ENCODE data around the gene BCL11B.
A peak's percentile ranks its signal among the peaks of the same experiment; 100 is the strongest.
"Not testable (repeated sequence)": the region's sequence is repeated elsewhere in the genome, so short reads cannot be mapped to it uniquely, and the experiment has no call there.

The BCL11B gene

DNA sequence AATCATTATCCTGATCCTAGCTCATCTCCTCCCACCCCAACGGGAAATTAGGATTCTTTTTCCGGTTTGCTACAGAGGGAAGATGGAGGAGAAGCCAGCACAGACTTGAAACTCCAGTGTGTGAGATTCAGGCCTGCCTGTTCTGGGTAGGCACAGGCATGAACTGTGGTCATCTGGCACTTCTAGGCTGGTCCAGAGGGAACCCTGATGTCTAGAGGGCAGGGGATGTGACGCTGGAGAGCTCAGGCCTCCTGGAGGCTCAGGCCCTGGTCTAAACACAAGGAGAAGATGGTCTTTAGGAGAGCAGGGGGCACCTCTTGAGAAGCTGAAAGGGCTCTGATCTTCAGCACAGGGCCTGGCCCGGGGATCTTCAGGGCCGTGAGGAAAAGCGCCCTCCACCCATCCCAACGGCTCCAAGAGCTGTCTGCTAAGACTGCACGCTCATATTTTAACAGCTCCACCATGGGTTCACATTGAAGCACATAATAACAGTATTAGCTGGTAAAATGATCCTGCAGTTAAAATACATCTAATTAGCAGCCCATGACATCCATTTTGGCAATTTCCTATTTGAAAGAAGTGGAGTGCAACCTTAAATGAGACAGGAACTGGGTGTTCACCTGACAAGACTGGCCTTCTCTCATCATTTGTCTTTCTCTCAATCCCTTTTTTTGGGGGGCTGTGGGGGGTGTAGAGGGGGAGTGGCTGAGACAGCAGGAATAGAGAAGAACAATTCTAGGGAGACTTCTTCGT is 35.4 kb downstream of the BCL11B start:
- no peak for DNase-seq

DNA sequence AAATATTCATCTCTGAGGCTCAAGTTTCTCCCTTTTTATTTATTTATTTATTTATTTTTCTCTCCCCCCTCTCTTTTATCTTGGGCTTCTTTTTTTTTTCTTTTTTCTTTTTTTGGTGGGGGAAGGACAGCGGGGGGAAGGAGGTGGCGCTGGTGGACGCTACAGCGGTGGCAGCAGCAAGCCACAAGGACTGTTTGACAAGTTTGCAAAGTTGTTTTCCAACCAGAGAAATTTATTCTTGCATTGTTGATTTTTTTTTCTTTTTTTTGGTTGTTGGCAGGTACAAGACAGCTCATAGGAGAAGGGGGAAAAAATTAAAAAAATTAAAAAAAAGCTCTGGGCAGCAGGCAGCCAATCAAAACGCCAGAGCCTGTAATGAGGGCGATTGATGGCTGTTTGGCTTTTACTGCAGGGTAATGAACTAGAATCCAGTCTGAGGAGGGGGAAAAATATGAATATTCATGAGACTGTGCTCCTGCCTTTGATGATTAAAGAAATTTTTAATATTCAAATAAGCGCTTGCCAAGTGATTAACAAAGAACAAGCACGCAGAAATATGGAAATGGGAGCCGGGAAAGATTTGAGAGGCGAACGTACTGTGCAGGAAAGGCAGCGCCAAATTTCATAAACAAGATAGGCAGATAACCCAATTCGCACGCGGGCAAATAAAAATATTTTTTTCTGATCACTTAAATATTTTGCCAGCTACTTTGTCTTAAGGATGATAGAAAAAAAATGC is 36.2 kb downstream of the BCL11B start:
- no peak for DNase-seq

DNA sequence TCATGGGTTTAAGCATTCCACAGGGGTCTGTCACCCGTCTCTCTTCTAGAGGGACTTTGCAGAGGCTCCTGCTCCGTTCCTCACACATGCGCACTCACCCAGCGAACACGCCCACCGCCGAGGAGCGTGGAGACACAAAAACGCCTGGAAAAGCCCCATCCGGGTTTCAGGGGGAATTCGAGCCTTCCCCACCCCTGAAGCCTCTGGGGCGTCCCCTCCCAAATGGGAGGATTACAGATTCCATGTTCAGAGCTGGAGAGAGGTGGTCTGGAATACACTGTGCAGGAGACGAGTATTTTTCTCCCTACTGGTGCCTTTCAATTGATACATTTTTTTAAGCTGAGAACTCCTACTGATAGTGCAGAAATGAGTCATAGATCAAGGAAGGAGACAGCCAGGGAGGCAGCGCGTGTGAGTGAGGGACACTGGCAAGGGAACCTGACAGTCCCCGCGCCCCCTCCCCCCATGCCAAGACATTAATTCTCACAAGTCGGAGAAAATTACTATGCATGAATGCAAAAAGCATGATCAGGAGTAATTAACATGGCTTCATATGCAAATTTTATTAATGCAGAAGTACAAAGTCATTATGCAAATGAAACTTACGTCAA is 36.9 kb downstream of the BCL11B start:
- DNase-seq: peak; percentile 55

DNA sequence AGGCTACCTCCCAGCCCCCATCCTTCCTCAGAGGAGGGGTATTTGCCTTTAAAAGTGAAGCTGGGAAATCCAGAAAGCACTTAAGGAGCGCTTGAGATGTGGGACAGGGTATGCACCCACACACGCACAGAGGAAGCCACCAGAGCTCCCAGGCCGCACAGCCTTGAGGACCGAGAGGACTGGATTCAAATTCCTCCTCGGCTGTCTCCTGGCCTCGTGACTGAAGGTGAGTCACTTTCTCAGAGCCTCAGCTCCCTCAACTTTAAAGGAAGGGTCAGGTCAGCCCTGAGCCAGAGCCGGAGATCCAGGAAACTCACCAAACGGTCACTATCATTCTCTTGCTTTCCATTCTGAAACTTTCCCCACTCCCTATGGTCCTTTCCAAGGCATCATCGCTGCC is 37.6 kb downstream of the BCL11B start:
- DNase-seq: no peak

DNA sequence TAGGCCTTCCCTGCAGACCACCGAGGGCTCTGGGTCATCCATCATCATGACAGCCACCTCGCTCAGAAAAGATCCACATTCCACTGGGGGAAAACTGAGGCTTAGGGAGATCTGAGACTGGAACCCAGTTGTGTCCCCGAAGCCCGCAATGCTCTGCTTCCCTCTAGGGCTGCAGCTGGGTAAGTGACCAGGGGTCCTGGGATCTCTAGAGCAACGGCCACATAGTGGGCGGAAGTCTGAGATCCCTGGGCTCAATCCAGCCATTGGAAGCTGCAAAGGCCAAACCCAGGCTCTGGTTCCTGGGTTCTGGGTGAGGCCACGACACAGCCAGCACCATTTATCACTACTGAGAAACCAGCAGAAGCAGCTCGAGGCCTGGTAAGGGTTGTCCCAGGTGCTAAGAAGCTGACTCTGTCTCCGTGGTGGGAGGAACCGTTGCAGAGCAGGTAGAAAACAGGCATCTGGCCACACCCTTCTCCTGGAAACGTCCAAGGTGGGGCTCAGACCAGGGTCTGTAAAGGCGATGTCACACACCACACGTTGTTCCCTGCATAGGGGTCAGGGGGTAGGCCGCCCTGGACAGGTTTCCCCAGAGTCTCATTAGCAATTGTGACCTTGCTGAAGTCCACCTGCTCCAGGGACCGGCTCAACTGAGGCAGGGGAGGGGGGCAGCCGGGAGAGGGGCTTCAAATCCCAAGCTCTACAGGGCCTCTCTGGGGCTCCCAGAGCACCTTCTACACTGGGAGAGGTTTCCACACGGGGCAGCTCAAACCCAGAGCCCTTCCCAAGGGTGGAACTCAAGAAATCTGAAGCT is 38.6 kb downstream of the BCL11B start:
- DNase-seq: no peak

DNA sequence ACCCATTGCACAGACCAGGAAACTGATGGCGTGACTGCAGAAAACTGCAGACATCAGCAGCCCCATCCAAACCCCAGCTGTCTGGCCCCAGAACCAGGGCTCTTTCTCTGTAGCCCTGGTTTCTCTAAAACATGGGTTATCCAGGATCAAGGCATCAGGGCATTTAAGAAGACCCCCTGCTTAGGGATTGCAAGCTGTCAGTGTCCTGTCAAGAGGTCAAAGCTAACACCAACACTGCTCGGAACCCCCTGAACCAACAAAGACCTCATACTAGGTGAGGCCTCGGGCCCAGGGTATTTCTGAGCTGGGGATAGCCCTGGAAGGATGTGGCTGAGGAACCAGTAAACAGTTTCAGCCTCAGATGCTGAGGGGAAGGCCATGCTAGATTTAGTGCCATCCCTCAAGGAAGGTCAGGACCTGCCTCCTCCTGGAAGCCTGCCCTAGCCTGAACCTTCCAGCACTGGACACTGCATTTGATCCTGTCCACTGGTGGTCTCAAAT is 39.2 kb downstream of the BCL11B start:
- DNase-seq: no peak

DNA sequence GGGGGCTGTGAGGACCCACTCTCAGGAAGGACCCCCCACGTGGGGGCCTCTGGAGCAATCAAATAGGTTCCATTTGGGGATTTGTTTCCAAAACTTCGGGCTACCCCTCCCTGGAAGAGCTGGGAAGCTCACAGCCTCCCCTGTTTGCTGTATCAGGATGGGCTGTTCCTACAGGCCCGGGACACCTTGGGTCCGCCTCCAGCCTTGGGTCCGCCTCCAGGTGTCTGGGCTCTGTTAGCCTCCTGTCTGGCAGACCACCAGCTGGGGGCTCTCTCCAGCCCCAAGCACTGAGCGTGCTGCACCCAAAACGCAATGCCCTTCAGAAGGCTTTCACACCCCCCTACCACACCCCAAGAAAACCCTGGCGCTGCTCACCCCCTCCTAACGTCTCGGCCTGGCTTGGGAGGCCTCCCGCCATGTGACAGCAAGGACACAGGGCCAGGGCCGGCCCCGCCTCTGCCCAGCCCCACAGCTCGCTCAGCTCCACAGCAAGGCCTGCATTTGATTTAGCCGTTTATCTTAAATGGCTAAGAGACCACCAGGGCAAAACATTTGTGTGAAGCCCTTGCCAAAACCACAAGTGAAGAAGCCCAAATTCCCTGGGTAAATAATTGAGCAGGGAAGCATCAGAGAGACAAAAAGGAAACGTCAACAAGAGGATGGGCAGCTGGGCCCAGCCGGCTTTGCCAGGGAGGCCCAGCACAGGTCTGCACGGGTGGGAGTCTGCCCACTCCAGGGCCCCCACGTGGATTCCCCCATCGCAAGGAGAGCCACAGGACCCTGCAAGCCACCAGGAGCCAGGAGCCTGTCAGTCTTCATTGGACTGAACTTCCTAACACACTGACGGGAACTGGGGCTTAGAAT is 39.9 kb downstream of the BCL11B start:
- no peak for DNase-seq

DNA sequence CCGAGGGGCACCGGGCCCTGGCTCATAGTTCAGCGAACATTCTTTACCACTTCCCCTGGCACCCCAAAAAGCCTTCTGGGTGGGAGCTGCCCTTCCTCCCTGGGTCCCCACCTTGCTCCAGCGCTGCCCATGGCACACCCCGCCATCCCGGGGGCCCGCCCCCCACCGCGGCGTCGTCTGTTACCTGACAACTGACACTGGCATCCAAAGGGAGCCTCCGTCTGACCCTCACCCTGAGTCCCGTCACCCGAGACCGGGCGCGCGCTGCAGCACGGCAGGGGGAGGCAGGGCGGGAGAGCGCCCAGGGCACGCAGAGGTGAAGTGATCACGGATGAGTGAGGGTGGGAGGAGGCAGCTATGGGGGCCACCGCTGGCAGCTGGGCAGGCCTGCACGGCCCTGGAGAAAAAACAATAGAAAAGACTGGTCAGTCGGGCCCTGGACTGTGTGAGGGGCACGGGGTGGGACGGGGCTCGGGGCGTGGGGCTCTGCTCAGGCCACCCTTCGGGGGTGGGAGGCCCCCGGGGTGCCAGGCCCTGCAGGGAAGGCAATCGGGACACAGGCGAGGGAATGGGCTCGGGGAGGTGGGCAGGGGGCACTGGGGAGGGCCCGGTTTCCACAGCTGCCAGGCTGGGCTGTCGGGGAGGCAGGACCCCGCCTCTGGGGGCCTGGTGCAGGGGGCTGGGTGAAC is 40.7 kb downstream of the BCL11B start:
- no peak for DNase-seq

DNA sequence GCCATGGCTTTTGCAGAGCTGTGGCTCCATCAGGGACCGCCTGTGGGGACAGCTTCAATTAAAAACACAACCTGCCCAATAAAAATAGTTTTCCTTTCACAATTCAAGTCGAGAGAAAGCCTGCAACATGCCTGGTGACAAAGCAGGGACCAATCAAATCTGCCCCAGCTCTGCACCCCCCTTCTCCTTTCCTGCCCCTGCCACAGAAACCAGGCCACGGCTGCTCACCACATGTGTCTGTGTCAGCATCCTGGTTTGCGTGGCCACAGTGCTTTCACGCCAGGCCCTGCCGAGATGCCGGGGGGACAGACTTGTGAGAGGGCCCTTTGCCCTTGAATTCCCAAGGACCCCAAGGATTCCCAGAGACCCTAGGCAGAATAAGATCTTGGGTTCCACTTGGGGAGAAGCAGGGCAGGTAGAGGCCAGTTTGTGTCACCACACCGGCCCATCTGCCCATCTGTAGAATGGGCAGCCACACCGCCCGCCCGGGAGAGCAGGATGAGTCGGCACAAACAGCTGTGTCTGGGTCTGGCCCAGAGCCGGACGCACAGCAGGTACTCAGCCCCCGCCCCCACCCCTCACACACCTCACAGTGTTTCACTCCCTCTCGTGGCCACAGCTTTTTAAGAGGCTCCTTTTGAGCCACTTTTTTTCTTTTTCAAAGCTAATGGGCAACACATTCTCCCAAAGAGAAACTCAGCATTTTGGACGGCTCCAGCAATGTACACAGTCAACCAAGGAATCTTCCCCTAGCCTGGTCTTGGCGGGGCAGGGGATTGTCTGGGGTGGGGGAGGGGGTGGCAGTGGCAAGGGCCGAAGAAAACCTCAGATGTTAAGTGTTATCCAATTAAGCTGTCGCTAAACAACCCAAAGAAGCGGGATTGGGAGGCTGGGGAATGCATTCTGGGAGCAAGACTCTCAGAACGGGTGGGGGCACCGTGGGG is 41.5 kb downstream of the BCL11B start:
- DNase-seq: peak; percentile 77

DNA sequence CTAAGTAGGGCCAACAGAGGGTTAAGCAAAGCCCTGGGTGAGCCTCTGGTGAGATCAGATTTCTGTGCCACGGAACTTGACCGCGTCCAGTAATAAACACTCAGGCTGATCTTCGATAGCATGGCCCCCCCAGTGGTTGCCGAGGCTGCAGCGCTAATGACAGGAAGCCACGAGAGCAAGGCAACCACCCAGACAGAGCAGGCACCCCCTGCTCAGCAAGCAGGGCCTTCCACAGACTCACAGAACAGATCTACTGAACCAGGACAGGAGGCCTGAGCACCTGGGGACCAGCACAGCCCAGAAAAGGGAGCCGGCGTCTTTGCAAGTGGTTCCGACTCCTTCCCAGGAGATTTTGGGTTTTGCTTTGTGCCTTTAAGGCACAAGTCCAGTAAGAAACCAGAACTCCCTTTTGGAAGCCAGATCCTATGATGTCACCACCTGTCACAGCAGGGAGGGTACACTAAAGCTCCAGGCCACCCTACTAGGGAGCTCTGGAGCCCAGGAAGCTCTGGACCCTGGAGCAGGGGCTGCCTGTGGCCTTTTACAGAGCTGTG is 42.3 kb downstream of the BCL11B start:
- DNase-seq: no peak

DNA sequence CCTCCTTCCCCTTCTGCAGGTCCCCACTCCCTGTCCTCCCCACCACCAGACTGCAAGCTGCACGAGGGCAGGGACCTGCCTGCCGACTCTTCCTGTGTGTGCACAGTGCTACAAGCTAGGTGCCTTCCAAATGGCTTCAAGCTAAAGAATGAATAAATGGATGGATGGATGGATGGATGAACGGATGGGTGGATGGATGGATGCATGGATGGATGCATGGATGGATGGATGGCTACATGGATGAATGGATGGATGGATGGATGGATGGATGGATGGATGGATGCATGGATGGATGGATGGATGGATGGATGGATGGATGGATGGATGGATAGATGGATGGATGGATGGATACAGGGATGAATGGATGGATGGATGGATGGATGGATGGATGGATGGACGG is 43.2 kb downstream of the BCL11B start:
- DNase-seq: not testable (repeated sequence)

DNA sequence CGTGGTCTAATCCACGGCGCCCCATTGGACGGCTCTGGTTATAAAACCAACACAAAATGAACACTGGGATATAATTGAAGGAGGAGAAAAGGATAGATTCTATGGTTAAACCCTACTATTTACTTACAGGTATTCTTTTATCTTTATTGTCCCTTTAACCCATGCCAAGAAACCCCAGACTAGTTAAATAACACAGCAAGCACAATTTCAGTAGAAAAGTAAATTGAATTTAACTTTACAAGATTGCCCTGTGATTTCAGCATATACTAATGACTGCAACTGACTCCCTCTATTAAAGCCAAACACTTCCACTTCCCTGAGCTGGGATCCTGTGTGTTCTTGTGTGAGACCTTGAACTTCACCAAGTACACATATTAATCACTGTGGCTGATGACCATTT is 45.3 kb downstream of the BCL11B start:
- no peak for DNase-seq

DNA sequence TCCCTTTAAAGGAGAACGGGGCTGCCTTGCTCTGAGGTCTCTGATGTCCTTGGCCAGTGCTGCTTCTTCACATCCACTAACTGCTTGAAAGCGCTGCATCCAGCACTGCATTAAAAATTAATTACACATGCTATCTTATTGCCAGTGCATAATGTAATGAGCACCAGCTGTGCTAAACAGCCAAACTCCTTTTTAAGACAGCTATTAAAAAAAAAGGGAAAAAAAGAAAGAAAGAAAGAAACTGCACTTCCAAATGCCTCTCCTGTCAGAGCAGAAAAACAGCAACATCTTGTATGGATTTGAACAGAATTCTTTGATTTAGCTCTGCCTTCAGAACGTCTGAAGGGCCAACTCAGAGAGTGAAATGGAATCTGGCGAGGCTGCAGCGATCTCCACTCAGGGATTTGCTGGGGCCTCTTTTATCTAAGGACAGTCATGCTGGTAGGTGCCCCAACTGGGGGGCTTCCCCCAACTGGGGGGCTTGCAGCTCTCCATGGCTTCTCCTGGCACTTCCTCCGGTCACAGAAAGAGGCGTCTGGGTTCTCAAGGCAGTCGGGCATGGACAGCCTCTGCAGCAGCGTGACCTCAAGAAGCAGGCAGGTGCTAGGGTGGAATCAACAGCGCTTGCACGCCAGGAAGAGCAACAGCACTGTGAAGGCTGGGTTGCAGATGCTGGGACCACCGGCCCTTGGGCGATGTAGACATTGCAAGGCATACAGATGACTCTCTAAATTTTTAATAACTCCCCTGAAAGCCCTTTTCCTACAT is 46.4 kb downstream of the BCL11B start:
- DNase-seq: no peak

DNA sequence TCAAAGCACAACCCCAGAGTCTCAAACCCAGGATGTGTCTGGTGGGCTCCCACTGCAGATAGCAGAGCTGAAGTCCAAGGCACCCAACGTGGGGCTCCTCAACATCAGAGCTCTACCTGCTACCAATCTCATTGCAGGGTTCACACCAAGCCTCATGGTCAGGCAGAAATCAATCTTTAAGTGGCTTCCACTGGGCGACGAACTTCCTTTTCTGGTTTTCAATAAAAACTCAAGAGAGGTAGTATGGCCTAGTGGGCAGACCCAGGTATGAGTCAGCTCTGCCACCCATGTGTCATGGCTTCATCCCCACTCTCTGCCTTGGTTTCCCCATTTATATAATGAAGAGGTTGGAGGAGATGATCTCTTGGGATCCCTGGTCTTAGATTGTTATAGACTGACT is 47.0 kb downstream of the BCL11B start:
- DNase-seq: no peak

DNA sequence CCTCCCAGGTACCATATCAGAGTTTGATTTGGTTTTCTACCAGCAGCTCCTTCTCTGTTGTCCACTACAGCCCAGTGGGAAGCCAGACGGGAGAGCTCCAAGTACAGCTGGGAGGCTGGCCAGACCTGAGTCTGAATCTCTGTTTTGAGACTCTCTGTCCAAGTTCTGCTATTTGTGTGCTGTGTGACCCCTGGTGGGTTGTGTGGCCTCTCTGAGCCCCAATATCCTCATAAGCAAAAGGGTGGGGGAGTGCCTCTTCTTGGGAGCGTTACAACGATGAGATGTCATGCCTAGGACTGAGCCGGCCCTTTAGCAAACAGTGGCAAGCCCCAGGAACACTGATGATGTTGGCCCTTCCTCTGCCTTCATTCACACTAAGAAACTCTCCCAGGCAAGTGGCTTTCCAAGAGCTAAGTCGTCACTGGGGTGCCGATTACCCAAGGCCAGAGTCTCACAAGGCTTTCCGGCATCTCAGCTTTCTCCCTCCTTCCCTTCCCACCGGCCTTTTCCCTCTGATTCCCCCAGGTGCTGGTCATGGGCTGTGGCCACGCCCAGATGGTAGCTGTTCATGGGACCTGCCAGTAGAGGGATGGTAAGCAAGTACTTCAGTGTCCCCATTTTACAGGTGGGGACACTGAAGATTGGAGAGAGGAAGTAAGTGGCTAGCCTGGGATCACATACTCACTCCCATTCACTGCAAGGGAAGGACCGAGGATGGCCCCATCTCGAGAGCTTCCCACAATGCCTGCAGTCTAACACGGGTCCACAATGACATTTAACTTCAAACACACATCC is 47.7 kb downstream of the BCL11B start:
- no peak for DNase-seq

DNA sequence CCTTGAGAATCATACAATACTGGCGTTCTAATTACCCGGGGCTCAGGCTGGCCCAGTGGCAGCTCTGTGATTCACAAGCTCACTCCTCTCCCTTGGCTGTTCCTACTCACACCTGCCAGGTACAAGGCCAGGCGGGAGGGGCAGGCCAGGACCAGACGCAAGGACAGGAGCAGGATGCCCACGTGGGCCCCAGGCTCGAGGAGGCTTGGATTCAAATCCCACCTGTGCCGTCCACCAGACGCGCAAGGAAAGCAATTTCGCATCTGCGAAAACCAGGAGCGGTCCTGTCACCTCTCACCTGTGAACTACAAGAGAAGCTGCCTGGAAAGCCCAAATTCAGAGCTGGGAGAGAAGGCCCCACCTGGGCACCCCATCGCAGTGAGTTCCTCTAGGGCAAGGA is 50.6 kb downstream of the BCL11B start:
- no peak for DNase-seq

DNA sequence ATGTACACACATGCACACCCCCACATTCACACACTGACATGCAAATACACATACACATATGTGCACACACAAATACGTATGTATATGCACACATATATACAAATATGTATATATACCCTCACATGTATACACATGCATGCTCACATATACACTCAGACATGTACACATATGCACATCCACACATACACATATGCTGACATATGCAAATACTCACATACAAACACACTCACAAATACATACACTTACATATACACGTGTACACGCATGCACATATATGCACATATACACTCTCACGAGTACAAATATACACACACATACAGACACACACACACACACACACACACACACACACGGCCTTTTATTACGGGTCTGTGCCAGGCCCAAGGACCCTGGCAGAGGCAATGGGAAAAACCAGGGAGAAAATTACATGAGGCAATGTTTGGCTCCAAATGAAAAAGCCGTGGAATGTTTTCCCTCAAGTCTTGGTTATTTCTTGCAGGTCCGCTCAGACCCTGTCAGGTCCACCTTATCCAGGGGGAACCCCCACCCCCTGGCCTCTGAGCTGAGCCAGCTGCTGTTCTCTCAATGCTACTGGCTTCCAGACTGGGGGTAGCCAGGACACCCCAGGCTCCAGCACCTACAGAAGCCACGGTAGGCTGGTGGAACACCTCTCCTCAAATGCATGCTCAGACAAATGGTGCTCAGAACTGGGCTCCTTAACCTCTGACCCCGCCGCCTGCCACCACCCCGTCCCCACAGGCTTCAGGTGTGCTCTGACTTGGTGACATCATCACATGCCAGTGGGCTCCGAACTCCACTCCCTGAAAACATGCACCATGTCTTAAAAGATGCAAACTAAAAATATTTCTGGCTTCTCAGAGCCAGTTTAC is 54.7 kb downstream of the BCL11B start:
- DNase-seq: no peak
